Esophagus squamous epithelium (tissue), 5 donors: ENCODE results near the gene CHST14. TPM values are rescaled to one million over a fixed set of nuclear protein-coding genes. Genes with fewer than 3 reads are reported as not detected.

Experiments used
- DNase-seq: peaks from one replicate; lab custom pipeline; 2025; lab: John Stamatoyannopoulos, UW
- H3K27ac ChIP-seq, 4 donors: fragments of 200-600 bp; sonication (generic); one replicate each; pipeline ENCODE4 v1.5.1; 2016 to 2019; ENCODE audit warnings: mild to moderate bottlenecking in 1 of 4
- H3K27me3 ChIP-seq, 4 donors: fragments of 200-600 bp; sonication (generic); 1 replicate in 3 of 4; 2 replicates in 1 of 4; pipeline versions ENCODE4 v1.5.1 to v1.6.0; 2017 to 2021; ENCODE audit warnings: antibody characterized with exemption in 1 of 4
- H3K36me3 ChIP-seq, 3 donors: fragments of 200-600 bp; sonication (generic); one replicate each; pipeline ENCODE4 v1.5.1; 2016 to 2019
- H3K4me1 ChIP-seq, 3 donors: fragments of 200-600 bp; sonication (generic); one replicate each; pipeline ENCODE4 v1.5.1; 2017 to 2019
- H3K4me3 ChIP-seq, 4 donors: fragments of 200-600 bp; sonication (generic); 1 replicate in 3 of 4; 2 replicates in 1 of 4; pipeline ENCODE4 v1.5.1; 2016 to 2019; ENCODE audit warnings: mild to moderate bottlenecking in 2 of 4, moderate library complexity in 1 of 4
- H3K9me3 ChIP-seq, 3 donors: fragments of 200-600 bp; sonication (generic); one replicate each; pipeline ENCODE4 v1.5.1; 2016 to 2019
- POLR2A ChIP-seq, 4 donors: fragments of 450-650 bp; IDR thresholded peaks; one replicate each; pipeline ENCODE4 v1.6.1; 2017; ENCODE audit warnings: antibody characterized with exemption in 4 of 4, mild to moderate bottlenecking in 4 of 4, moderate library complexity in 3 of 4
- WGBS, 2 donors: methylation state at CpG; one replicate each; pipeline ENCODE4 v1.1.5; 2018; 5-methylcytosine and 5-hydroxymethylcytosine counted together
- intact Hi-C: fragments of 100-400 bp; cut with DNase I; formaldehyde crosslinking; loops from one replicate; pipeline ENCODE4 v1.15.0; 2022
- total RNA-seq, 4 donors: library from RNA; depleted of rRNA; stranded (reverse); fragments of >200 nt; gene quantifications; one replicate each; pipeline ENCODE4 v1.1.0, GENCODE V29; 2016
- TF ChIP-seq, protein P1 (sequence below), 6 experiments: fragments of 450-650 bp in 4 of 6; fragments of 200-600 bp in 2 of 6; sonication (generic) in 2 of 6; IDR thresholded peaks; one replicate each; pipeline ENCODE4 v1.5.1; 2016 to 2019; ENCODE audit warnings: antibody characterized with exemption in 6 of 6, mild to moderate bottlenecking in 4 of 6, moderate library complexity in 4 of 6
- donor health status: DM: yes; HTN: yes; CAD: no.

Gene CHST14
- total RNA-seq, 4 donors from 2014 or later = 2.9 to 7.4 (median 5.2) TPM

DNA sequence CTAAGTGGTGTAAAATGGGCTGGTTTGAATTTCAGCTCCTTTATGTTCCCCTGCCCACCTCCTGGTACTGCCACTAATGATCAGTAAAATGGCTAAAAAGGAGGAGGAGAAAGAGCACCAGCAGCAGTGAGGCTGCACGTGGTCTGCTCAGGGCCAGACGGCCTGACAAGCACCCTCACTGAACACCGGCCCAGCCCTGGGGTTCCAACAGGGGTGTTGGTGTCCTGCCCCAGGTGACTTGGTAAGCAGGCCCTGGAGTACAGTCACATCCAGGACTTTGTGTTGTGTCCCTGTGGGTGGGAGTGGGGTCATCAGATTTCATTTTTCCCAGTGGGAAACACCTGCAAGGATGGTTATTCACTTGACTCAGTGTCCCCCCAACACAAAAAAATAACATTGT lies 24.6 kb upstream of the CHST14 start:
- intact Hi-C loops = no loop called here
- H3K9me3 ChIP-seq = no peaks in the 10 kb centered on the region
- H3K36me3 ChIP-seq = no peaks in the 10 kb centered on the region
- no peak for TF ChIP-seq POLR2A (IDR thresholded peaks at IDR 0.05)
- TF ChIP-seq, protein P1, sequence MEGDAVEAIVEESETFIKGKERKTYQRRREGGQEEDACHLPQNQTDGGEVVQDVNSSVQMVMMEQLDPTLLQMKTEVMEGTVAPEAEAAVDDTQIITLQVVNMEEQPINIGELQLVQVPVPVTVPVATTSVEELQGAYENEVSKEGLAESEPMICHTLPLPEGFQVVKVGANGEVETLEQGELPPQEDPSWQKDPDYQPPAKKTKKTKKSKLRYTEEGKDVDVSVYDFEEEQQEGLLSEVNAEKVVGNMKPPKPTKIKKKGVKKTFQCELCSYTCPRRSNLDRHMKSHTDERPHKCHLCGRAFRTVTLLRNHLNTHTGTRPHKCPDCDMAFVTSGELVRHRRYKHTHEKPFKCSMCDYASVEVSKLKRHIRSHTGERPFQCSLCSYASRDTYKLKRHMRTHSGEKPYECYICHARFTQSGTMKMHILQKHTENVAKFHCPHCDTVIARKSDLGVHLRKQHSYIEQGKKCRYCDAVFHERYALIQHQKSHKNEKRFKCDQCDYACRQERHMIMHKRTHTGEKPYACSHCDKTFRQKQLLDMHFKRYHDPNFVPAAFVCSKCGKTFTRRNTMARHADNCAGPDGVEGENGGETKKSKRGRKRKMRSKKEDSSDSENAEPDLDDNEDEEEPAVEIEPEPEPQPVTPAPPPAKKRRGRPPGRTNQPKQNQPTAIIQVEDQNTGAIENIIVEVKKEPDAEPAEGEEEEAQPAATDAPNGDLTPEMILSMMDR (IDR thresholded peaks at IDR 0.05) = no peak
- whole genome bisulfite sequencing, 2 donors = 61 to 100% methylated on average over 2 to 3 of the region's 3 CpGs
- no peak overlapping the region for H3K4me3 ChIP-seq
- peaks cover 6 to 56% (median 23%) of the 10 kb centered on the region in 3 donors for H3K4me1 ChIP-seq
- DNase-seq = no peak
- H3K27me3 ChIP-seq = no peaks in the 10 kb centered on the region
- no peak overlapping the region for H3K27ac ChIP-seq

DNA sequence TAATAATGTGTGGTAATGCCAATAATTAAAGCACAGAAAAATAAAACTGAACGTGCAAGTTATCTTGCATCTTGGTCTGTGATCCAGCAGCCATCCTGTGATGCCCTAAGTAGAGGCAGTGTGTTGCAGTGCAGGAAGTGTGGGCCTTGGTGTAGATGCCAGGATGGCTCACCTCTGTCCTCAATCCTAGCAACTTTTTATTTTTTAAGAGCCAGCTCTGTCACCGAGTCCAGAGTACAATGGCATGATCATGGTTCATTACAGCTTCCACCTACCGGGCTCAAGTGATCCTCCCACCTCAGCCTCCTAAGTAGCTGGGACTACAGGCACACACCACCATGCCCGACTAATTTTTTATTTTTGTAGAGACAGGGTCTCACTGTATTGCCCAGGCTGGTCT lies 22.4 kb upstream of the CHST14 start:
- no peaks in the 10 kb centered on the region for H3K27me3 ChIP-seq
- intact Hi-C loops = no loop called here
- H3K9me3 ChIP-seq = no peaks in the 10 kb centered on the region
- TF ChIP-seq, protein P1 (IDR thresholded peaks at IDR 0.05) = no peak
- no peak for TF ChIP-seq POLR2A (IDR thresholded peaks at IDR 0.05)
- 89% methylated on average over 4 of the region's 4 CpGs for WGBS, 2 donors
- no peaks in the 10 kb centered on the region for H3K36me3 ChIP-seq
- H3K27ac ChIP-seq = no peak overlapping the region
- no peak overlapping the region for H3K4me3 ChIP-seq
- peaks cover 0 to 59% (median 17%) of the 10 kb centered on the region in 3 donors for H3K4me1 ChIP-seq
- no peak for DNase-seq

DNA sequence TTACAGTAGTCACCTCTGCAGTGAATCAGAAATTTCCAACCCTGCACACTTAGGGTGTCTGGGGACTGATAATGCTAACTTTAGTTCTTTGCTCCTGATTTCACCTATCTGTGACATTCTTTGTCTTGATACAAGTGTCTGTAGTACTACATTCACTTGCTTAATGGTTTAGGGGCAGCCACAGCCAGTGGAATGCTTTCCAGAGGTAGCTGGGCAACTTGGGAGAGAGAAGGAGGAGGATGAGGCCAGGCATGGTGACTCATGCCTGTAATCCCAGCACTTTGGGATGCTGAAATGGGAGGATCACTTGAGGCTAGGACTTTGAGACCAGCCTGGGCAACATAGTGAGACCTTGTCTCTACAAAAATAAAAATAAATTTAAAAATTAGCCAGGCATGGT lies 21.5 kb upstream of the CHST14 start:
- H3K4me1 ChIP-seq = peaks cover 4 to 59% (median 12%) of the 10 kb centered on the region in 3 donors
- no peaks in the 10 kb centered on the region for H3K36me3 ChIP-seq
- intact Hi-C loops = no loop called here
- H3K4me3 ChIP-seq = no peak overlapping the region
- H3K27ac ChIP-seq = no peak overlapping the region
- no peak for TF ChIP-seq POLR2A (IDR thresholded peaks at IDR 0.05)
- TF ChIP-seq, protein P1 (IDR thresholded peaks at IDR 0.05) = no peak
- DNase-seq = no peak
- no peaks in the 10 kb centered on the region for H3K9me3 ChIP-seq
- no peaks in the 10 kb centered on the region for H3K27me3 ChIP-seq

DNA sequence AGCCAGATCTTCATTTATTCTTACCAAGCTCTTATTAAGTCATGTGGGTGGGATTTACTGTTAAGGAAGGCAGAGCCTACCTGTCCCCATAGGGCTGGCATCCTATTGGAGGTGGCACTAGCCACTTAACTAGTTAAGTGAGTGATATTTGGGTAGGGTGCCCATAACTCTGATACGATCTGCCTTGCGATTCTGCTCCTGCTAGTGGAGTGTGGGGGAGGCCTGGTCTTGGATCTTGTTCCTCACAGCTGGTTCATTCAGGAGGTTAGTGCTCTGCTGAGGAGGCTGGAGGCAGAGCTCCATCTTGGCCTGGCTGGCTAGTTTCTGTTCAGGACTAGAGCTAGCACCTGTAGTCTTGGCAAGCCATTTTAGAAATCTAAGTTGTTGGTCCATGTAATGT lies 20.7 kb upstream of the CHST14 start:
- Histone ChIP-seq H3K27ac (no peak overlapping the region), H3K4me3 (no peak overlapping the region), H3K36me3 (no peaks in the 10 kb centered on the region), H3K4me1 (peaks cover 10 to 59% (median 20%) of the 10 kb centered on the region in 3 donors), H3K9me3 (no peaks in the 10 kb centered on the region), H3K27me3 (no peaks in the 10 kb centered on the region)
- TF ChIP-seq, protein P1 (IDR thresholded peaks at IDR 0.05) = no peak
- TF ChIP-seq POLR2A (IDR thresholded peaks at IDR 0.05) = no peak
- no peak for DNase-seq
- intact Hi-C loops = no loop called here
- 85% methylated on average over 2 of the region's 2 CpGs; no CpG with 5 or more reads in 1 of the 2 donors for WGBS, 2 donors

DNA sequence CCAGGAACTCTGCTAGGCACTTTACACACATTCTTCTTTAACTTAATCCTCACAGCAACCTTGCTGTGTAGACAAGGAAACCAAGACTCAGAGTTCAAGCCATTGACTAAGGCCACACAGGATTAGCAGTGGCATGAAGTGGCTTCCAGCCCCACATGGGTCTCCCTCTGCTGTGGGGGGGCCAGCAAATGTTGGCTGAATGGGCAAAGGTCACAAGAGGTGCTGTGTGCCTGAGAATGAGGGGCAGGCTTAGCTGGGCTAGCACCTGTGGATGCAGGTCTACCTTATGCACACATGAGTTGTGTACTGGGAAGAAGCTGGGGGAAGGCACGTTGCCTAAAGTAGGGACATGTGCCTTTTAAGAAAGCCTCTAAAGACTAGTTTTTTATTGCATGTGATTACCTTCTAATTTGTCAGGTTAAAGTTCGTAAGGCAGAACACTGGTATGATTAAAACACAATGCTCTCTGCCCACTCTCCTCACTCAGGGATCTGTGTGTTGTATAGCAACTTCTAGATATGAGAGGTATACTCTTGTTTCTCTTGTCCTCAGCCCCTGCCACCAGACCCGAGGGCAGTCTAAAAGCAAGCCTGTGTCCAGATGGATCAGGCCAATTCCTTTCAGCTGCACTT lies 19.1 kb upstream of the CHST14 start:
- Histone ChIP-seq H3K4me1 (peaks cover 15 to 61% (median 30%) of the 10 kb centered on the region in 3 donors), H3K9me3 (no peaks in the 10 kb centered on the region), H3K36me3 (no peaks in the 10 kb centered on the region), H3K4me3 (no peak overlapping the region), H3K27ac (no peak overlapping the region), H3K27me3 (no peaks in the 10 kb centered on the region)
- DNase-seq = no peak
- intact Hi-C loops = no loop called here
- WGBS, 2 donors = 79 to 81% methylated on average over 3 of the region's 3 CpGs
- no peak for TF ChIP-seq POLR2A (IDR thresholded peaks at IDR 0.05)
